Stimulated activated CD4-positive, alpha-beta T cell treated with anti-CD3 and anti-CD28 coated beads, Interleukin-4, amount 100 ng/mL, for 4 hours (primary cell): Measurements from ENCODE around the gene KBTBD8.

ENCODE experiments used
- DNase-seq, 2 experiments: peaks; one replicate each; pipeline ENCODE4 v3.0.0-alpha.2; 2020

Gene KBTBD8

DNA sequence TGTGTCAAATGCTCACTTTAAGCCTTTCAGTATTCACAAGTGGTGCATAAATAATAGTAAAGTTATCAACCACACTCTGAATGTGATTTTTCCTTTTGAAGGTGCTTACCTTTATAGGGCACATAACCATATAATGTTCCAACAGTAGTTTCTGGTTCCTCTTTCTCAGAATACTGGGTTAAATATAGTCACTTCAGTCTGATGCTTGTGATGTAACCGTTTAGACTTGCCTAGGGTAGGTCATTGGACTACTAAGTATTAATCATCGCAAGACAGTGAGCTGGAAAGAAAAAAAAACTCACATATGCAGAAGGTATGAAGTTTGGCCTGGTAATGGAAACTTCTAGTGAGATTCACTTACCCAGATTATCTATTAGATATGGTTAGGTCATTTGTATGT, 1.9 kb downstream of the KBTBD8 start:
- DNase-seq: no peak

DNA sequence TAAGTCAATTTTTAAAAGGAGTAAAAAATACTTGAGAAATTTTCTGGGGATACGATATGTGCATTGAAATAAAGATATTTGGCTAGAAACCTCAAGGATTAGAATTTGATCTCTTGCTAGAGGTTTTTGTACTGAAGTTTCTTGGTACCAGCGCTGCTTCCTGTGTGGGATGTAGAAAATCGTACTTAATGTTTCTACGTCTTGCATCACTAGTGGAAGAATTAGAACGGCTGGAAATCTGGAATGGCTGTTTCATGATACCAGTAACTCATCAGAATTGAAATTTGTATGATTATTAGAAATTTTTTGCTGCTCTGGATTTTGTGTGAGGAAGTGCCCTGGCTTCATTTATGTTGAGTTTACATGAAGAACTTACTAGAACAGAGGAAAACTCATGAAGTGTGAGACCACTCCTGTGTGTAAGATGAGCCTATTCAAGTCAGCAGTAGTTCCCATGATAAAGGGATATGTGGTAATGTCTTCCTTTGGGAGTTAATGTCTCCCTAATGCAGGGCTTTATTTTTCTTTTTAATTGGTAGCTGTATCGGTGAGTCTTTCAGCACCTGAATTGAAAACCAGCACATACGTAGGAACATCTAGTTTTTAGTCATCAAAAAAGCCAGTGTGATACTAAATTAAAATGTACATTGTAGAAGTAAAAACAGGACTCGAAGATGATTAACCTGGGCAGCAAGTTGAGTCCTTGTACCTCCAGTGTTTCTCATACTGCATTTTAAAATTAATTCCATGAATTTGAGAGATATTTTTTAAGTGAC, 3.2 kb downstream of the KBTBD8 start:
- DNase-seq: no peak

DNA sequence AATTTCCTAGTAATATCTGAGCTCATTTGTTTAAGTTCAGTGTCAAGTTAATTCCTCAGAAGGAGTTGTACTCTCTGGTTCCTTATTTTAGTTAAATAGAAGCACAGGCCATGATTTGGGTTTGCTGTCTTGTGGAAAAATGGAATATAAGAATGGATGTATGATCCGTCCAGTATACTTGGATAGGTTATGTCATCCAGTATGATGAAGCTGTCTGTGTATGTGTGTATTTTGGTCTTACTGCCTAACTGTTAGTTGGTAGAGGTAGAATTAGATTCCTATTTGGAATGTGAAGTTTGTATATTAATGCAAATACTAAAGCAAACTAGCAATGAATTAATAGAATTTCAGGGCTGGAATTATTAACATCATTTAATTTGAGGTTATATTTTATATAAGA, 7.9 kb downstream of the KBTBD8 start:
- no peak for DNase-seq

DNA sequence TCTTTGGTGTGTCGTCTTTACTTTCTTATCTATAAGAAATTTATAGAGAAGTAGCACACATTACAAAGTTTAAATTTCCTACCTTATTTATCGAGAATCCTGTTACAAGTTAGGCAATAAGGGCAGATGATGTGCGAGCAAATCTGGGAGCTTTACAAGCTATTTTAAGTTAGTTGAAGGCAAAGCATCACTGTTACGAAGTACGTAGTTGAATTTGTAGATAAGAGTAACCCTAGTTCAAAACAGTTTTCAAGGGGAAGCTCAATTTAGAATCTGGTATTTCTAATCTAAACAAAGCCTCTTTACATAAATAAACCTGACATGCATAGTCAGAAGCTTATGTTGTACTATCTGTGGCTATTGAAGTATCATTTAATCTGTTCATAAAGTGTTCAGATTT, 8.4 kb downstream of the KBTBD8 start:
- DNase-seq: no peak

DNA sequence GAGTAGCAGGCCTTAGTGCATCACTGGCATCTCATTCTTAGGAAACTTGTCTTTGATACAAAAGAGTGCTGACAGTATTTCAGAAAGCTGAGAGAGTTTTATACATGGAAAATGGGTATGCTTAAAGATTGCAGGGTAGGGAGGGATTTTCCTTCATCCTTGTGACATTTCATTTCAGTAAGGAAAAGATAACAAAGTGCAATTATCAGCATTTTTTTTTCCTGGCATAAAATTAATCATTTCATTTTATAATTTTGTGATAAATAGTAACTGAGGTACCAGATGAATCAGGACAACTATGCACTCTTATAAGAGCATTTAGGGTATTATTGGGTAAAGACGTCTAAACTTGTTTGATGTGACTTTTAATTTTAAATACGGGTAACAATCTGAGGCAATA, 10.3 kb downstream of the KBTBD8 start:
- DNase-seq: no peak

DNA sequence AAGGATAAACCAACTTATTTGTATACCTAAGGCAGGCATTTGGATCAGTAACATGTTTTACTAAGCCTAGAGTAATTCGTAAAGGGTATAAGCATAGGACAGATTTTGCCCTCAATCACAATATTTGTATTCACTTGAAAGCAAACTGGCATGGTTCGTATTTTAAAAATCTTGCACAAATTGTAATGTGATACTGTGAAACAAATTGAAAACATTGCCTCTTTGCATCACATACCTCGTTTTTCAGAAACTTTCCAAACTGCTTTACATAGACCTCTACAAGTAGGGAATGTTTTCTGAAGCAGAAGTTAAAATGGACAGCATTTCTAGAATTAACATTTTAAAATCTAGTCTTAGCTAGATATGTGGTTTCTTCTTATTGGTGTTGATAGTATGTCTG, 11.6 kb downstream of the KBTBD8 start:
- no peak for DNase-seq

DNA sequence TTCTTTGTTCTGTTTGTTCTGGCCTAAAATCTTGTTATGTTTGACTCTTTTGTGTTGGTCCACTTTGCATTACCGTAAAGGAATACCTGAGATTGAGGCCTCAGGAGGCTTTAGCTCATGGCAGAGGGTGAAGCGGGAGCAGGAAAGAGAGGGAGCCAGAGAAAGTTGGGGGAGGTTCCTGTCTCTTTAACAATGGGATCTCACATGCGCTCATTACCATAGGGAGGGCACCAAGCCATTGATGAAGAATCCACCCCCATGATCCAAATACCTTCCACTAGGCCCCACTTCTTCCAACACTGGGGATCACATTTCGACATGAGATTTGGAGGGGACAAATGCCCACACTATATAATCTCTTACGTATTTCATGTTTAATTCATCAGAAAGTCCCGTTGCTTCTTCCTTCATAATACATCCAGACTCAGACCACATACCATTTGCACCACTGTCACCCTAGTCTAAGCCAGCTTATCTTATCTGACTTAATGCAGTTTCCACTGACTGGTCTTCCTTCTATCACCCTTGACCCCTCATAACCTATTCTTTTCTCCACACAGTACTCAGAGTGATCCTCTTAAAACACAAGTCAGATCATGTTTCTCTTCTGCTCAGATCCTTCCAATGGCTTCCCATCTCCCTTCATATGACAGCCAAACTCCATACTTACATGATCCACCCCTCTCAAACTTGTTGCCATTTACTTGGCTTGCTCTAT, 13.5 kb downstream of the KBTBD8 start:
- DNase-seq: no peak

DNA sequence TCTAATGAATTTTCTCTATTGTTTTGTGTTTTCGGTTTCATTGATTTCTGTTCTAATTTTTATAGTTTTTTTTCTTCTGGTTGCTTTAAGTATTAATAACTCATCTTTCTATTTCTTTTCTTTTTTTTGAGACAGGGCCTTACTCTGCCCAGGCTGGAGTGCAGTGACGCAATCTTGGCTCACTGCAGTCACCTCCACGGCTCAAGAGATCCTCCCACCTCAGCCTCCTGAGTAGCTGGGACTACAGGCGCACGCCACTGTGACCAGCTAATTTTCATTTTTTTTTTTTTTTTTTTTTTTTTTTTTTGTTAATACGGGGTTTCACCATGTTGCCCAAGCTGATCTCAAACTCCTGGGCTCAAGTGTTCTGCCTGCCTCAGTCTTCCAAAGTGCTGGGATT, 14.5 kb downstream of the KBTBD8 start:
- DNase-seq: no peak

DNA sequence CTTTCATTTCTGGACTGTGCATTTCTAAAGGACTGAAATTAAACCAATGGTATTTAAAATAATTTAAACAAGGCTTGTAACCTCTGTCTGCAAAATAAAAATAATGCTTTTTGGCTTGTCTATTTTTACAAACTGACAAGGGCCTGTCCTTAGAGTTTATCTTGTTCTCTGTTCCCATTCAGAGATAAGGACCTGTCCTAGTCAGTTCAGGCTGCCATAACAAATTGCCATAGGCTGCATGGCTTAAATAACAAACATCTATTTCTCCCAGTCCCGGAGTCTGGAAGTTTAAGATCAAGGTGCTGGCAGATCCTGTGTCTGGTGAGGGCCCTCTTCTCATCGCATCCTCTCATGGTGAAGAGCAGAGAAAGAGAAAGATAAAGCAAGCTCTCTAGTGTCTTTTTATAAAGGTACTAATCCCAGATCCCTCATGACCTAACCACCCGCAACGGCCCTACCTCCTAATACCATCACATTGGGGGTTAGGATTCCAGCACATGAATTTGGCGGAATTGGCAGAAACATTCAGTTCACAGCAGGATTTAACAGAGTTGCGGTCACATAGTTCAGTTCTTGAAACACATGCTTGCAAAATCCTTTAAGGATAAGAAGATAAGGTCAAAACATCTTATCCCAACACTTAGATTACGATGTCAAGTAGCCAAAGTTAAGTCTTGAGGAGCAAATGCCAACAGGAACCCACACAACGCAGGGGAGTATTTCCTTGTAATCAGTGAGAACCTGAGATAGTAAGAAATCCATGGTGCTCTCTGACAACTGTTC, 17.8 kb downstream of the KBTBD8 start:
- no peak for DNase-seq

DNA sequence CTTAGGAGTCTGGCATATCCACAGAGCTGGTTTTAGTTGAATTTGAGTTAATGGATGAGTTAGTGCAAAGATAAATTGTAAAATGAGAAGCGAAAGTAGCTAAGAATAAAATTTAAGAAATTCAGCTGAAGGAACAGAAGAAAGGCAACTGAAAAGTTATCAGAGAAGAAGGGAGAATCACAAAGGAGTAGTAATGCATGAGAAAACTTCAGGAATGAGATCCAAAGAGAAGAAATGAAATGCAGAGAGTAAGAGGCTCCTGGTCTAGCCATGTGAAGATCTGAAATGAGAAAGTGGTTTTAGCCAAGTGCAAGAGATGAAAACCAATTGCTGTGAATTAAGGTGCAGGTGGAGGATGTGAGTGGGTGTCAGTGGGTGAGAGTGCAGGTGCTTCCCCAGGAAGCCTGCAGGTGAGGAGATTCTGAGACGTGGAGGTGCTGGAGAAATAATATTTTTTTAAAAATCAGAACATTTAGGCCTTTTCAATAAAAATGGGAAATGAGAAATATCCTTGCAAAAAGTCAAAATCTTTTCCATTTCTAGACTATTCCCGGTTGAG, 18.5 kb downstream of the KBTBD8 start:
- DNase-seq: peak in 1 of 2 experiments; percentile 33

DNA sequence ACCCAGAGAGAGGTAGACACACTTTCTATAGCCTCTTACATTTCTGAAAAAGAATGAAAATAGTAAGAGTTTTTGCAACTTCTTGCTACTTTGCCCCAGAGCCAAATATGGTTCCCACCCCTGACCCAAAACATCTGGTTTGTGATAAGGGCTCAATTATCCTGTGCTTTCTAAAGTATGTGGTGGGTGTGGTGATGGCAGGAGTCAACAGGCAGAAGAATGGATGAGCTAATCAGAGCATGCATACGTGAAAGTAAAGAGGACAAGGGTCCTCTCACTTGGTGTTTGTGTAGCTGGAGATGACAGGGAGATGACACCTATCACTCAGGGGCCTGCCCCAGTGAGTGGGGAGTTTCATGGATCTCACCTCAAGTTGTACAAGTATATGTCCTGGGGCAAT, 19.1 kb downstream of the KBTBD8 start:
- no peak for DNase-seq

DNA sequence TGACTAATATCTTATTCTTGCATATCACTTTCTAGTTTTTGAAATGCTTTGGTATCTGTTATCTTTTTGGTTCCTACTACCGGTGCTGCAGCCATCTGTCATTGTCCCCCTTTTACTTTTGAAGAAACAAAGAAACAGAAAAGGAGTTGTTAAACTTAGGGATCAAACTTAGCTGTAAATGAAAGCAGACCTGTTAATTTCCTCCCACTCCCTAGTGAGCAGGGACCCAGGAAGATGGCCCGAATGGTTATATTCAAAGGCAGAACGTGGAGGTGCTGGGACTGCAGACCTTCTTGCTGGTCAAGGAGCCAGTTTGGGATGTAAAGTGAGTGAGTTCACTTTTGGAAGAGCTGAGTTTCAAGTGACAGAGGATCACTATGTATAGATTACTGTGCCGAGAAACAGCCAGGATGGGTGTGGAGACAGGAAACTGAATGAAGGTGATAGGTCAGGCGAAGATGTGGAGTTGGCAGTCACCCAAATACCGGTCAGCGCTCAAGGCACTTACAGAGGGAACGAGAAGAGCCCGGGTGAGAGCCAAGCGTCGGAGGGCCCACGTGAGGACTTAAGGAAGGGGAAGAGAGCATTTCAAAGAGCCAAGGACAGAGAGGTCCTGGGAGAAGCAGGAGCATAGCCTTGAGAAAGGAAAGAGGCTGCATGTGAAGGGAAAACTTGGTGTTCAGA, 20.1 kb downstream of the KBTBD8 start:
- no peak for DNase-seq

DNA sequence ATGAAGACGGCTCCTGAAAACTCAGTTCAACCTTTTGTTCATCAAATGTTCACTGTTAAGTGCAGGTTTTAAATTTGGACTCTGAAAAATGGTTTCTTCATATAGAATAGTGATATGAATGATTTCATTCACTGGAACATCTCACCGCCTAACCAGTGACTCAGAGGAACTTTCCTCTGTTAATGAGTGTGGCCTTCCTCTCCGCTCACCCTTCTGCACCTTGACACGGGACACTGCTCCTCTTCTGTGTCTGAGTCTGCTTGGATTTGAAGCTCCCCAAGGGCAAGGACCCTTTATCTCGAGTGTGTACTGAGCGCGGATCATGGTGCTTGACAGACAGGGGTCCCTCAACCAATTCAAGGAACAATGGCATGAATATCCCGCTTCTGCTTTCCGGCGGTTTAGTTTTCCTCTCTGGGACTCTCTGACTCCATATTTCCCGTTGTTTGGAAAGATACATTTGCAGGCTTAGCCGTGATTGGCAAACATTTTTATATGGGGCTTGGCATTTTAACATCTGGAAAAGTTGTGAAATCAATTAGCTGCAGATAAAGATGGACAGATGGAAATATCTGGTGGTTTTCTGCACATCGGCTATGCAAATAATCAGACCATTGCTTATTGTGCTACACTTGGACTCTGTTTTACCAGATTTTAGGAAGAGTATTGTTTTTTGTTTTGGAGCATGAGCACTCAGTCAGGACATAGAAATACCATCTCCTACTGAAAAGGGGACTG, 20.9 kb downstream of the KBTBD8 start:
- no peak for DNase-seq

DNA sequence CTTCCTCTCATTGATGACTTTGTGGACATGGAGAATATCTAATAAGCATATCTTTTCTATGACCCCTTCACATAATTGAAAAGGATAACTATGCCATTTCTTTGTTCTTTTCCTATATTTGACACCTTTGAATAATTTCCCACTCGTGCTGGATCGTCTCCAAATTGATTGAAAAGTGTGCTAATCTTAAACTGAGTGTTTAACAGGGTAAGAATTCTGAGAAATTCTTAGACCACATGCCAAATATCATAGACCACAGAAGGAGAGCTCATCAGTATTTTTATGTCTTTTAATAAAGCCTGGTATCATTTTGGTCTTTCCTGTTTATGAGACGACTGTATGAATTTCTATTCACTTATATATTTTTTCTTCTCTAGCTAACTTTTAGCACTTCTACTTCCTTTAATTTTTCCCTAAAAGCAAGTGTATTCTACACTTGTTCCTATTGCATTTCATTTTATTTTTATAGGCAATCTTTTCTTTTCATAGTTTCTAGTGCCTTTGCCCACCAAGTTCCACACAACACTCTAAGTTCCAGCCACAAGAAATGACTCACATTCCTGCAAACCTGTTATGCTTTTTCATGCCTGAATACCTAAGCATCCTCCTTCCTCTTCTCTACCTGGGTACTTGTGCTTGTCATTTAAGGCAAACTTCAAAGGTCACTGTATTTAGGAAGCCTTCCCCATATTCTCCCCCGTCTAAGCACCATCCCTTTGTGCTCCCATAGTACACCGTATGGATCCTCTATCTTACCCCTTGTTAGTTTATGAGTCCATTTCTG, 30.1 kb downstream of the KBTBD8 start:
- DNase-seq: no peak

DNA sequence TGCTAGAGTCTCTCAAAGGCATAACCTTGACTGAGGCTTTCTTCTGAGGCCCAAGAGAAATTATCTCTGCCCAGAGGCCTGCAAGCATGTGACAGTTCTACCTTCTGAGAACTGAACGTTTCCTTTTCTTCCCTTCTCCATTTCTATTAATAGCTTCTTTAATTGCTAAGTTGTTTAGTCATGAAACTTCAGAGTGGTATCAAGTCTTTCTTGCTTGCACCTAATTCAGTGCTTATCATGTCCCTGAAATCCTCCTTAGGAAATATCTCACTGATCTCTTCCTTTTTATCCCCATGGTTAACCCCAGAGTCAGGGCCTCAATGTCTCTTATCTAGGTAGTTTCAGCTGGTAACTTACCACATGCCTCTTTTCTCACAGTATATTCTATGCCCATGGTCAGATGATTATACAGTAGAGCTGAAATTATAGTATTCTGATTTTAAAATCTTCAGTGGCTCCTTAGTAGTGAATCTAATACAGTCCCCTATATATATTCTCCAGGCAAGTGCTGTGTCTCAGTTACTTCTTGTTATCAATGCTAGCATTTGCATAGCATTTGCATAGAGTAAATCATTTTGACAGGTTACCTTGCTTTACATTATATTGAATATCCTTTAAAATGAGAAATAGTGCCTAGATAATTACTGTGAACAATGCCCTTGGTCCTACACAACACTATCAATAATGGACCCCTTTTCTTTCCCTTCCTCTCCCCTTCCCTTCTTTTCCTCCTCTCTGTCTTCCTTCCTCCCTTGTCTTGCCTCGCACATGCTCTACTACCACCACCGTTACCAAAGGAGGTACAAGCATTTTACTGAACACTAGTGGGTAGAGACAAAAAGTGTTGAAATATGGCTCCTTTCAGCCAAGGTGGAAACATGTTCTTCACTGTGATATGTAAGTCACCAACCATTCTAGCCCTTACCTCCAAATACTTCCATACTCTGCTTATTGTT, 33.0 kb downstream of the KBTBD8 start:
- no peak for DNase-seq

DNA sequence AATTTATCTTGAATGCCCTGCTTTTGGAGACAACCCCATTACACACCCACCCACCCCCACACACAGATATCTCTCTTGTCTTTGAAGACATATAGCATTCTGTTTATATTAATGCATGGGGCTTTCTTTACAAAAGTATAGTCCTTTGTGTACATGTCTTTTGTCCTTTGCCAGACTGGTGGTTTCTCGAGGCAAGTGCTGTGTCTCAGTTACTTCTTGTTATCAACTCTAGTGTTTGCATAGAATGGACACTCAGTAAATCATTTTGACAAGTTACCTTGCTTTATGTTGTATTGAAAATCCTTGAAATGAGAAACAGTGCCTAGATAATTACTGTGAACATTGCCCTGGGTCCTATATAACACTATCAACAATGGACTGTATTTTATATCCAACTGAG, 33.9 kb downstream of the KBTBD8 start:
- DNase-seq: no peak

DNA sequence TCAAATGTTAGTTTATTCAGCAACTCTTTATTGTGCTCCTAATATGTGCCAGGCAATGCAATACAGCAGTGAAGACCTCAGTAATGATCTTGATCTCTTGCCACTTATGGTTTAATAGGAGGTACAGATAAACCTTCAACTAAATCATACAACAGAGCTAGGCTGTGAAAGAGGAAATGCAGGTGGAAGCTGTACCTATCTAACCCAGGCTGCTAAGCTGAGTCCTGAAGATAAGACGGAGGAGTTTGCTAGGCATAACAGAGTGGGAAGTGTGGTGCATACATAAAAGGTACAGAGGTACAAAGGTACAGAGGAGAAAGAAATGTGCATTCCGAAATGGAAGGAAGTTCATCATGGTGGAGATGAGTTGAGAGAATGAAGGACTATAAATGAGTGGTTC, 35.0 kb downstream of the KBTBD8 start:
- no peak for DNase-seq

DNA sequence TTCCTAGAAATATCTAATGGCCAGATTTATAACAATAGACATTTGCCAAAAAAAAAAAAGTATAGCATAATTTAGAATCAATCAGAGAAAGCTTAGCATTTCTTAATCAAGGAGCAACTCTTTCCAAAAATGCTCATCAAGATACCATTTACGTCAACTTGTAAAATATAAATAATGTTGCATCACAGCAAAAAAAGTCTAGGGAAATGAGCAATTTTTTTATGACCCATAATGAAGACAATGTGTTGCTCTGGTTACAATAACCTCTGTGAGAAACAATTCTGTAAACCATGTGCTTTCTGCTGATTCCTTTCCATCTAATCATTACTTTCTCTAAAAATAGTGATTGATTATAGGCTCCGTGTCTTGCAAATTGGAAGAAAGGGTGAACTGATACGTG, 36.3 kb downstream of the KBTBD8 start:
- no peak for DNase-seq

DNA sequence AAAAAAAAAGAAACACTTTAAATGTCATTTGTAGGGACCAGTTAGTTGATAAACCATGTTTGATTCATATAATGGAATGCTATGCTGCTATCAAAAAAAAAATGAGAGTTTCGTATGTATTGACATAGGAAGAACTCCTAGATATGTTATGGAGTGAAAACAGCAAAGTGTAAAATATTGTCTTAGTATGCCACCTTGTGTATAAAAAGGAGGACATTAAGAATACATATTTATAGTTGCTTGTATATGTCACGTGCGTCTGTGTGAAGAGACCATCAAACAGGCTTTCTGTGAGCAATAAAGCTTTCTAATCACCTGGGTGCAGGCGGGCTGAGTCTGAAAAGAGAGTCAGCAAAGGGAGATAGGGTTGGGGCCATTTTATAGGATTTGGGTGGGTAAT, 39.5 kb downstream of the KBTBD8 start:
- DNase-seq: no peak

DNA sequence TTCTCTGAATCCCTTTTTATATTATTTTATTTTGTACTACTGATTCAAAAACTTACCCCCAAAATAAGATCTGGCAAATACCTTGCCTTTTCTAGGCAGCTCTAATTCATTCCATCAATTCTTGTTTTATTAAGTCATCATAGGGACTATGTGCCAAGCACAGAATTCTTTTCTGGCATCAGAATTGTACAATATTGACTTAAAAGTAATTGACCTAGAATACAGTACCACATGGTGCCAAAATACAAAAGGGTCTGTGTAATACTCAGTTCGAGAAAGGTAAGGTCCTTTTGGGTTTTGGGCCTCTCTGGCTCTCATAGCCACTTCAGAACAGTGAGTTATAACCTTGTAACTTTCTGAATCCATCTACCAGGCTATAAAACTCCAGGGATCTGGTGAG, 46.2 kb downstream of the KBTBD8 start:
- DNase-seq: no peak
